Measurements from ENCODE around the gene CKM.

DNA sequence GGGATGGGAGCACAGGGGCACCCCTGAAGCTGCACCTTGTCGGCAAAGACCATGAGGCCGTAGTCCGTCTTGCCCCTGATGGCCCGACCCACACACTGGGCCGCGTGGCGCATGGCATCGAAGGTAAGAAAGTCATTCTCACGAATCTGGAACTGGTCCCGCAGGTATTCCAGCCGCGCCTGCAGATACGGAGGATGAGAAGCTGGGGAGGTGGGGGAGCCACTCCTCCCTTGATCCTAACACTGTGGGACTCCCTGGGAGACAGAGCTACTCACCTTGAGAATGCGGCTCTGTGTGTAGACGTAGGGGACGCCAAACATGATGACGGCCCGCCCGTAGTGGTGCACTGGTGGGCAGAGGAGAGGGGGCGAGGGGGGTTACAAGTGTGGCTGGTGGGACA is 29.8 kb upstream of the CKM start:
- no peak for TF ChIP-seq POLR2A (IDR thresholded peaks at IDR 0.05)
- TF ChIP-seq, protein P1, sequence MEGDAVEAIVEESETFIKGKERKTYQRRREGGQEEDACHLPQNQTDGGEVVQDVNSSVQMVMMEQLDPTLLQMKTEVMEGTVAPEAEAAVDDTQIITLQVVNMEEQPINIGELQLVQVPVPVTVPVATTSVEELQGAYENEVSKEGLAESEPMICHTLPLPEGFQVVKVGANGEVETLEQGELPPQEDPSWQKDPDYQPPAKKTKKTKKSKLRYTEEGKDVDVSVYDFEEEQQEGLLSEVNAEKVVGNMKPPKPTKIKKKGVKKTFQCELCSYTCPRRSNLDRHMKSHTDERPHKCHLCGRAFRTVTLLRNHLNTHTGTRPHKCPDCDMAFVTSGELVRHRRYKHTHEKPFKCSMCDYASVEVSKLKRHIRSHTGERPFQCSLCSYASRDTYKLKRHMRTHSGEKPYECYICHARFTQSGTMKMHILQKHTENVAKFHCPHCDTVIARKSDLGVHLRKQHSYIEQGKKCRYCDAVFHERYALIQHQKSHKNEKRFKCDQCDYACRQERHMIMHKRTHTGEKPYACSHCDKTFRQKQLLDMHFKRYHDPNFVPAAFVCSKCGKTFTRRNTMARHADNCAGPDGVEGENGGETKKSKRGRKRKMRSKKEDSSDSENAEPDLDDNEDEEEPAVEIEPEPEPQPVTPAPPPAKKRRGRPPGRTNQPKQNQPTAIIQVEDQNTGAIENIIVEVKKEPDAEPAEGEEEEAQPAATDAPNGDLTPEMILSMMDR (IDR thresholded peaks at IDR 0.05) = no peak

Measured in thyroid gland (tissue), 4 donors.